ENCODE results near the gene TWNK. TPM values are rescaled to one million over a fixed set of nuclear protein-coding genes. Genes with fewer than 3 reads are reported as not detected.
A peak's percentile ranks its signal among the peaks of the same experiment; 100 is the strongest.

TWNK gene
- total RNA-seq, 2 donors from 2014 or later = 5.3 to 16.6 TPM

GRCh38 chr10:101013365-101013825 lies 26.1 kb downstream of the TWNK start:
- peaks cover 0 to 22% of the 10 kb centered on the region in 2 donors for H3K4me1 ChIP-seq (ENCODE audit: control insufficient read depth in 1 of 2, low read depth in 2 of 2)
- peak overlapping the region; percentile 0 to 14 for H3K27ac ChIP-seq
- ATAC-seq (ENCODE audit: insufficient number of reproducible peaks, low FRiP score, low read depth) (no peak), DNase-seq (ENCODE audit: low spot score) (no peak)
- no peaks in the 10 kb centered on the region for H3K36me3 ChIP-seq
- TF ChIP-seq CTCF (IDR thresholded peaks at IDR 0.05) = no peak
- H3K9me3 ChIP-seq = no peaks in the 10 kb centered on the region
- no peaks in the 10 kb centered on the region for H3K27me3 ChIP-seq (replicated peaks; ENCODE audit: insufficient read depth)
- H3K4me3 ChIP-seq = no peak overlapping the region

GRCh38 chr10:101014230-101014884 lies 27.0 kb downstream of the TWNK start:
- H3K9me3 ChIP-seq = no peaks in the 10 kb centered on the region
- DNase-seq (ENCODE audit: low spot score) (peak; percentile 51), ATAC-seq (ENCODE audit: insufficient number of reproducible peaks, low FRiP score, low read depth) (peak; percentile 34)
- H3K4me3 ChIP-seq = no peak overlapping the region
- H3K4me1 ChIP-seq (ENCODE audit: control insufficient read depth in 1 of 2, low read depth in 2 of 2) = peaks cover 0 to 19% of the 10 kb centered on the region in 2 donors
- no peak overlapping the region for H3K27ac ChIP-seq
- TF ChIP-seq CTCF (IDR thresholded peaks at IDR 0.05) = peak; percentile 91
- no peaks in the 10 kb centered on the region for H3K36me3 ChIP-seq
- no peaks in the 10 kb centered on the region for H3K27me3 ChIP-seq (replicated peaks; ENCODE audit: insufficient read depth)

- no peak for TF ChIP-seq CTCF (IDR thresholded peaks at IDR 0.05)
- H3K4me1 ChIP-seq (ENCODE audit: control insufficient read depth in 1 of 2, low read depth in 2 of 2) = peaks cover 0 to 19% of the 10 kb centered on the region in 2 donors
- DNase-seq (ENCODE audit: low spot score) = no peak
- no peak overlapping the region for H3K27ac ChIP-seq
- H3K27me3 ChIP-seq (replicated peaks; ENCODE audit: insufficient read depth) = no peaks in the 10 kb centered on the region
- no peak overlapping the region for H3K4me3 ChIP-seq
- no peaks in the 10 kb centered on the region for H3K9me3 ChIP-seq
- ATAC-seq (ENCODE audit: insufficient number of reproducible peaks, low FRiP score, low read depth) = no peak
- no peaks in the 10 kb centered on the region for H3K36me3 ChIP-seq
These were observed 27.7 kb downstream of the TWNK start for GRCh38 chr10:101014966-101015581.

- DNase-seq (ENCODE audit: low spot score) = no peak
- no peaks in the 10 kb centered on the region for H3K9me3 ChIP-seq
- no peak overlapping the region for H3K4me3 ChIP-seq
- H3K36me3 ChIP-seq = no peaks in the 10 kb centered on the region
- TF ChIP-seq CTCF (IDR thresholded peaks at IDR 0.05) = no peak
- no peaks in the 10 kb centered on the region for H3K27me3 ChIP-seq (replicated peaks; ENCODE audit: insufficient read depth)
- ATAC-seq (ENCODE audit: insufficient number of reproducible peaks, low FRiP score, low read depth) = no peak
- H3K4me1 ChIP-seq (ENCODE audit: control insufficient read depth in 1 of 2, low read depth in 2 of 2) = peaks cover 0 to 19% of the 10 kb centered on the region in 2 donors
- no peak overlapping the region for H3K27ac ChIP-seq
These were observed 28.2 kb downstream of the TWNK start for GRCh38 chr10:101015582-101015973.

GRCh38 chr10:101016814-101017213 lies 29.5 kb downstream of the TWNK start:
- DNase-seq (ENCODE audit: low spot score) (no peak), ATAC-seq (ENCODE audit: insufficient number of reproducible peaks, low FRiP score, low read depth) (no peak)
- Histone ChIP-seq H3K9me3 (no peaks in the 10 kb centered on the region), H3K27ac (no peak overlapping the region), H3K4me1 (ENCODE audit: control insufficient read depth in 1 of 2, low read depth in 2 of 2) (peaks cover 0 to 19% of the 10 kb centered on the region in 2 donors), H3K4me3 (no peak overlapping the region), H3K27me3 (replicated peaks; ENCODE audit: insufficient read depth) (no peaks in the 10 kb centered on the region), H3K36me3 (no peaks in the 10 kb centered on the region)
- no peak for TF ChIP-seq CTCF (IDR thresholded peaks at IDR 0.05)
